Type B pancreatic cell (in vitro differentiated cells): ENCODE measurements around the gene EXOSC3. TPM values are rescaled to one million over a fixed set of nuclear protein-coding genes. Genes with fewer than 3 reads are reported as not detected.
"Not testable (repeated sequence)": the region's sequence is repeated elsewhere in the genome, so short reads cannot be mapped to it uniquely, and the experiment has no call there.

Experiments used
- DNase-seq: peaks from one replicate; pipeline ENCODE4 v3.0.0; 2021; ENCODE audit warnings: mixed read lengths; ENCODE audit not compliant: unreplicated experiment; ENCODE audit errors: extremely low spot score
- H3K27ac Mint-ChIP-seq: 2 replicates; pipeline ENCODE4 v1.8.0; 2021; ENCODE audit warnings: mild to moderate bottlenecking, mixed read lengths
- H3K27me3 Mint-ChIP-seq: 2 replicates; pipeline ENCODE4 v1.8.0; 2021; ENCODE audit warnings: mixed read lengths
- H3K36me3 Mint-ChIP-seq: 2 replicates; pipeline ENCODE4 v1.8.0; 2021; ENCODE audit warnings: mixed read lengths
- H3K4me1 Mint-ChIP-seq: one replicate; pipeline ENCODE4 v1.8.0; 2021; ENCODE audit warnings: mixed read lengths; ENCODE audit not compliant: unreplicated experiment
- H3K4me3 Mint-ChIP-seq: 2 replicates; pipeline ENCODE4 v1.8.0; 2021; ENCODE audit warnings: mild to moderate bottlenecking, mixed read lengths
- H3K9me3 Mint-ChIP-seq: 2 replicates; pipeline ENCODE4 v1.8.0; 2021; ENCODE audit warnings: mixed read lengths
- long read RNA-seq: library from polyadenylated mRNA; unstranded; transcript quantifications from one replicate; pipeline ENCODE4 v2.0.0, GENCODE V29; 2020
- total RNA-seq: library from RNA; stranded (reverse); gene quantifications from 2 replicates; pipeline ENCODE4 v1.2.1, GENCODE V29; 2021; ENCODE audit warnings: low replicate concordance
- TF ChIP-seq, protein P1 (sequence below): fragments of 200-600 bp; sonication (generic); conservative IDR thresholded peaks from 2 replicates; pipeline ENCODE4 v1.5.0; 2021; ENCODE audit warnings: antibody characterized with exemption, mild to moderate bottlenecking

EXOSC3 gene
- 33.9 and 61.9 TPM in 2 replicates for total RNA-seq
- long read RNA-seq, transcript EXOSC3-201 (4 exons, 1,806 nt): major isoform, 45 of 58 reads
- long read RNA-seq, transcript EXOSC3-202 (3 exons, 768 nt): minor isoform, 5 of 58 reads
- long read RNA-seq, partial matches to known transcripts: 0 of 58 reads
- long read RNA-seq, other reads (novel, unspliced or antisense): 7 of 58 reads

DNA sequence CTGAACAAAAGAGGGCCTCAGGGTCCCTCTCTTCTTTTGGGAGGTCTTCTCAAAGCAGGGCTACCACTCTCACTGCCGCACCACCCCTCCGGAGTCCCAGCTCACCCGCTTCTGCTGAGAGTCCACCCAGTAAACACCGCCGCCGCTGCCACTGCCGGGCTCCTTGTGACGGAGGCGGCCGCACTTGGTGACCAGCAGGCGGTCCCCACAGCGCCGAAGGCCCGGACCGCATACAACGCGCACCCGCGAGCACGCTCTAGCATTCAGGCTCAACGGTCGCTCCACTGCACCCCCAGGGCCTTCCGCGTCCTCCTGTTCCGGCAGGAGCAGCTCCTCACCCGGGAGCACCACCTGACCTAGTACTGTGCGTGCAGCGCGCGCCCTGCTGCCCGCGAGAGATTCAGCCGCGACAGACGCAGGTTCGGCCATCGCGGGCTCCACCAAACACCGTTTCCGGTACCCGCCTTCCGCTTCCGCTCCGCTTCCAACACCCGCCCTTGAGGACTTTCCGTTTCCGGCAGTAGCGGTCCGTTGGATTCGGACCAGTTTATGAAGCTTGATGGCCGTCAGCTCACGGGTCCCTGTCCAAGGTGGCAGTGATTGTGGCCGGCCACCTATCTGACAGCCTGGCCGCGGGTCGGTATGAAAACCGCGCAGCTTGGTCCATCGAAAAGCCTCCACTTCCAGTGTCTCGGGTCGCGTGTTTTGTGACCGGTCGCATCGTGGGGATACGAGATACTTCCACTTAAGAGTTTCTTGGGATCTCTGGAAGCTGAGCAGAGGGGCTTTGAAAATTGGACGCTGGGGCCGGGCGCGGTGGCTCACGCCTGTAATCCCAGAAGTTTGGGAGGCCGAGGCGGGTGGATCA, at the start of gene EXOSC3:
EXOSC3 (minus strand) TSS at position 449 of the 868 bp plus-strand sequence; CDS start at position 429, 20 bp downstream.
- H3K27me3 Mint-ChIP-seq: no peaks in the 10 kb centered on the region
- H3K4me1 Mint-ChIP-seq: peaks cover 18% of the 10 kb centered on the region
- H3K4me3 Mint-ChIP-seq: peak within 1 kb of the TSS; percentile 97
- peak within 1 kb of the TSS; percentile 87 for H3K27ac Mint-ChIP-seq
- TF ChIP-seq, protein P1, sequence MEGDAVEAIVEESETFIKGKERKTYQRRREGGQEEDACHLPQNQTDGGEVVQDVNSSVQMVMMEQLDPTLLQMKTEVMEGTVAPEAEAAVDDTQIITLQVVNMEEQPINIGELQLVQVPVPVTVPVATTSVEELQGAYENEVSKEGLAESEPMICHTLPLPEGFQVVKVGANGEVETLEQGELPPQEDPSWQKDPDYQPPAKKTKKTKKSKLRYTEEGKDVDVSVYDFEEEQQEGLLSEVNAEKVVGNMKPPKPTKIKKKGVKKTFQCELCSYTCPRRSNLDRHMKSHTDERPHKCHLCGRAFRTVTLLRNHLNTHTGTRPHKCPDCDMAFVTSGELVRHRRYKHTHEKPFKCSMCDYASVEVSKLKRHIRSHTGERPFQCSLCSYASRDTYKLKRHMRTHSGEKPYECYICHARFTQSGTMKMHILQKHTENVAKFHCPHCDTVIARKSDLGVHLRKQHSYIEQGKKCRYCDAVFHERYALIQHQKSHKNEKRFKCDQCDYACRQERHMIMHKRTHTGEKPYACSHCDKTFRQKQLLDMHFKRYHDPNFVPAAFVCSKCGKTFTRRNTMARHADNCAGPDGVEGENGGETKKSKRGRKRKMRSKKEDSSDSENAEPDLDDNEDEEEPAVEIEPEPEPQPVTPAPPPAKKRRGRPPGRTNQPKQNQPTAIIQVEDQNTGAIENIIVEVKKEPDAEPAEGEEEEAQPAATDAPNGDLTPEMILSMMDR: peak; percentile 58
- DNase-seq: peak; percentile 87
- H3K36me3 Mint-ChIP-seq: peaks cover 17% of the 10 kb centered on the region
- H3K9me3 Mint-ChIP-seq: no peaks in the 10 kb centered on the region

DNA sequence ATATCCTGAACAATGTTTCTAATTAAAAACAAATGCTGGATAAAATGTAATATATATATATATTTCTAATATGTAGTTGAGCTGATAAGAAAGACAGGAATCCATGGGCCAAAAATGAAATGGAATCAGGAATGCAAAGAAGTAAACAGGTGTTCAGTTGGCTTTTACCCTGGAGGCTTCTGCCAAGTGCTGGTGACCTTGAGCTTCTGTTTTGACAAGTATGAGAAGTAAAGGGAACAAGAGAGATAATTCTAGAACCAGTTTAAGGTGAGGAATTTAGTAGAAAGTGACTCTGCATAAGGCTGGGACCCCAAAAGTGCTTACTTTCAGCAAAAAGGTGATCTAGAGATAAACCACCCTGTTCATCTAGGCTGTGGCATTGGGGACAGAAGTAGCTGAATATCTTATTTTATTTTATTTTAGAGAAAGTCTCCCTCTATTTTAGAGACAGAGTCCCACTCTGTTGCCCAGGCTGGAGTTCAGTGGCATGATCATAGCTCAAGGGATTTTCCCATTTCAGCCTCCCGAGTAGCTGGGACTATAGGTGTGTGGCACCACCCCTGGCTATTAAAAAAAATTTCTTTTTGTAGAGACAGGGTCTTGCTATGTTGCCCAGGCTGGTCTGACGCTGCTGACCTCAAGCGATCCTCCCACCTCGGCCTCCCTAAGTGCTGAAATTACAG, 42.8 kb upstream of the EXOSC3 start:
- Mint-ChIP-seq H3K27ac (no peak overlapping the region), H3K9me3 (no peaks in the 10 kb centered on the region), H3K4me1 (no peaks in the 10 kb centered on the region), H3K27me3 (no peaks in the 10 kb centered on the region), H3K4me3 (no peak overlapping the region), H3K36me3 (peaks cover 31% of the 10 kb centered on the region)
- TF ChIP-seq, protein P1: no peak
- no peak for DNase-seq

DNA sequence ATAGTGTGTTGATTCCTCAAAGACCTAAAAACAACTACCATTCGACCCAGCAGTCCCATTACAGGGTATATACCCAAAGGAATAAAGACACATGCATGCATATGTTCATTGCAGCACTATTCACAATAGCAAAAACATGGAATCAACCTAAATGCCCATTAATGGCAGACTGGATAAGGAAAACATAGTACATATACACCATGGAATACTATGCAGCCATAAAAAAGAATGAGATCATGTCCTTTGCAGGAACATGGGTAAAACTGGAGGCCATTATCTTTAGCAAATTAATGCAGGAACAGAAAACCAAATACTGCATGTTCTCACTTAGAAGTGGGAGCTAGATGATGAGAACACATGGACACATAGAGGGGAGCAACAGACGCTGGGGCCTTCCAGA, 40.3 kb upstream of the EXOSC3 start:
- H3K4me1 Mint-ChIP-seq, H3K27ac Mint-ChIP-seq, H3K9me3 Mint-ChIP-seq, H3K27me3 Mint-ChIP-seq, H3K4me3 Mint-ChIP-seq, DNase-seq: not testable (repeated sequence)
- peaks cover 49% of the 10 kb centered on the region for H3K36me3 Mint-ChIP-seq

DNA sequence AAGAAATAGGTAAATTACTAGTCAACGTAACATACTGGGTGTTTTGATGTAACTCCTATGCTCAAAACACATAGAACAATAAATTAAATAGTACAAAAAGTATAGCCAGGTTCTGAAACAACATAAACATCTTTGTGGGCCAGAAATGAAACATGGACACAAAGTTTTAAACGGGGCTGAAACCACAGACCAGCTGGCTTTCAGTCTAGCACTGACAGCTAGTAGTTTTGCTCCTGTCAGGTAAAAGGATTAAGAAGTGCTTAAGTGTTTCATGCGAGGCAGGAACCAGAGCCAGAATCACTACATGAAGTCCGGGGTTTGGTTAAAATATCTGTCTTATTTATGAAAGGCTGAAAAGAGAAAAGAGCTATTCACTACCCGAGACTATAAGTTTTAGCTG, 35.3 kb upstream of the EXOSC3 start:
- Mint-ChIP-seq H3K4me3 (no peak overlapping the region), H3K36me3 (peaks cover 32% of the 10 kb centered on the region), H3K9me3 (no peaks in the 10 kb centered on the region), H3K4me1 (no peaks in the 10 kb centered on the region), H3K27ac (no peak overlapping the region), H3K27me3 (no peaks in the 10 kb centered on the region)
- TF ChIP-seq, protein P1: no peak
- no peak for DNase-seq

DNA sequence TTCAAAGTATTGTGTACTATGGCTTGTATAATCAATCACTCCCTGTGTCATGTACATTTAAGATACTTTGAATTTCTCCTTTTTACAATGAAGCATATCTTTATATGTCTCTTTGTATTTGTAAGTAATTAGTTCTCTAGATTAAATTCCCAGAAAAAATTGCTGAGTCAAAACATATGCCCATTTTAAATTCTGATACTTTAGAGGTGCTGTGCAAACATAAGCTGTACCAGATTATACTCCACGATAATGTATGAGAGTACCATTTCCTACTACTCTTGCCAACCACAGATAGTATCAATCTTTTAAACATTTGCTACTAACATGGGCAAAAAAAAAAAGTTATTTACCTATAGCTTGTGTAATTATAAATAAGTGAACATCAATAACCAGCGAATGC, 34.0 kb upstream of the EXOSC3 start:
- H3K9me3 Mint-ChIP-seq: no peaks in the 10 kb centered on the region
- H3K4me3 Mint-ChIP-seq: no peak overlapping the region
- no peaks in the 10 kb centered on the region for H3K4me1 Mint-ChIP-seq
- H3K36me3 Mint-ChIP-seq: peaks cover 26% of the 10 kb centered on the region
- no peak for DNase-seq
- TF ChIP-seq, protein P1: no peak
- no peak overlapping the region for H3K27ac Mint-ChIP-seq
- no peaks in the 10 kb centered on the region for H3K27me3 Mint-ChIP-seq
